GM12892 (cell line): ENCODE measurements around the gene SMIM22.

Experiments used
- POLR2A ChIP-seq: IDR thresholded peaks from 2 replicates; pipeline ENCODE4 v1.6.1; 2011; ENCODE audit warnings: low read depth, low read length, control low read depth
- POLR2AphosphoS5 ChIP-seq: IDR thresholded peaks from 2 replicates; pipeline ENCODE4 v1.6.1; 2011; ENCODE audit warnings: low read depth, low read length, control low read depth
- TAF1 ChIP-seq: IDR thresholded peaks from 2 replicates; pipeline ENCODE4 v1.6.1; 2011; ENCODE audit warnings: low read depth, mild to moderate bottlenecking, control low read depth, low read length, borderline replicate concordance

DNA sequence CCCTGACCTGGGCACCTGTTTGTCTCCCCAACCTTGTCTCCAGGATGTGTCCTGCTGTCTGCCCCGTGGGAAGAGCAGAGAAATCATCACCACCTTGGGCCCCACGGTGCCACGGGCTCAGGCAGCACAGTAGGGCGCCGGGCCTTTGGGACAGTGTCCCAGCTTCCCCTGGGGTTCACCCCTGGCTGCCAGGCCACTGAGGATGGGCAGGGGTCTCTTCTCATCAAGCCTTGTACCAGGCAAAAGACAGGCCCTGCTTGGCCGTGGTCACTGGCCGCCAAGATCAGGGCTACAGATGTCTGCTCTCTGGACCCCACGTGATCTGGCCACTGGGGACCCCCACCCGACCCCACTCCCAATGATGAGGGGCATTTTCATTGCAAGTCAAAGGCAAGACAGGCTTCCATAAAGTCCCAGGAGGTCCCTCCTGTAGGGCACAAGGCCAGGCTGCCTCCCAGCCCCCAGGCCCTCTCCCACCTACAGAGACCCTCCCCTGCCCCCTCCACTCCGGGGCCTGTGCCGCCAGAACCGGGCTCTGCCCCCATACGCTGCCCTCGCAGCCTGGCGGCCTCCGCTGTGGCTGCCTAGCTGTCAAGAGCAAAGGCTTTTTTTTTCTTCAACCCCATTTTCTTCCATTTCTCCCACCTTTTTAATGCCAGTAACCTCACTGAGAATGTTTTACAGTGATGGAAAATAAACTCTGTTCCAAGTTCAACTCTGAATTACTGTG is 46.3 kb upstream of the SMIM22 start:
- TF ChIP-seq POLR2A (no peak), POLR2AphosphoS5 (no peak), TAF1 (no peak)
